SK-N-MC (cell line): ENCODE measurements around the gene SUPT6H.

Experiments
- EZH2 ChIP-seq: fragments of 200-600 bp; sonication (generic); IDR thresholded peaks from one replicate; pipeline ENCODE4 v1.6.1; 2017; ENCODE audit warnings: antibody characterized with exemption
- FOXP2 ChIP-seq: optimal IDR thresholded peaks from 2 replicates; pipeline ENCODE3; 2011; ENCODE audit warnings: mild to moderate bottlenecking, moderate library complexity; ENCODE audit not compliant: insufficient read depth; ENCODE audit errors: extremely low read length, control extremely low read depth
- POLR2AphosphoS5 ChIP-seq: IDR thresholded peaks from 2 replicates; pipeline ENCODE4 v1.6.1; 2012; ENCODE audit warnings: mild to moderate bottlenecking, low read depth, low read length, borderline replicate concordance

- no peak for TF ChIP-seq POLR2AphosphoS5
- TF ChIP-seq EZH2, result no peak
- TF ChIP-seq FOXP2, result no peak
These were observed 45.7 kb upstream of the SUPT6H start for GRCh38 chr17:28616281-28616680.
